AG10803 (cell line): ENCODE measurements around the gene PTPA.

ENCODE experiments used
- DNase-seq: peaks from one replicate; pipeline ENCODE4 v3.0.0; 2010; ENCODE audit warnings: low read depth
- H3K4me3 ChIP-seq: 2 replicates; pipeline ENCODE4 v1.5.1; 2011; ENCODE audit warnings: mild to moderate bottlenecking, low read length, control low read depth
- TF ChIP-seq, protein P1 (sequence below): conservative IDR thresholded peaks from 2 replicates; pipeline ENCODE4 v1.5.1; 2011; ENCODE audit warnings: mild to moderate bottlenecking, low read length, control low read depth, inconsistent platforms

The PTPA gene

DNA sequence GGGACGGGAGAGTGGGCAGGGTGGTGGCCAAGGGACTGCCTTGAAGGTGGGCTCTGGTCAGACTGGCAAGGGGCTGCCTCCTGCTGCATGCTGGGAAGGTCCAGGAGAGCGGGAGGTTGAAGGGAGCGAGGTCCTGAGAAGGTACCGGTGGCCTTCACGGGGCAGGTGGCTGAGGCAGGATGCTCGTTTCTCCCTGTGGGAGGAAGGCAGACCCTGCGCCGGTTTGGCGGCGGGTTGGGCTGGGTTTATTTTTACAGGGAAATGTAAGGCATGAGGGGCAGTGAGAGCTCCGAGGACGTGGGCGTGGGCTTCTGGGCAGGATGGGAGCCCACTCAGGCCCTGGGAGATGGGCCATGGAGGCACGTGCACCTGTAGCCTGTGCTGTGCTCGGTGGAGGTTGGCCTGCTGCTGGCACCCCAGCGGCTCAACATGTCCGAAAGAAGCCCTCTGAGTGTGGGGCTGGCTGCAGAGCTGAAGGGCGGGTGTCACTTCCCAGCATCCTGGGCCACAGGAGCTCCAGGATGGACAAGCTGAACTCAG is 39.5 kb downstream of the PTPA start:
- no peak overlapping the region for H3K4me3 ChIP-seq
- DNase-seq, result no peak
- TF ChIP-seq, protein P1, sequence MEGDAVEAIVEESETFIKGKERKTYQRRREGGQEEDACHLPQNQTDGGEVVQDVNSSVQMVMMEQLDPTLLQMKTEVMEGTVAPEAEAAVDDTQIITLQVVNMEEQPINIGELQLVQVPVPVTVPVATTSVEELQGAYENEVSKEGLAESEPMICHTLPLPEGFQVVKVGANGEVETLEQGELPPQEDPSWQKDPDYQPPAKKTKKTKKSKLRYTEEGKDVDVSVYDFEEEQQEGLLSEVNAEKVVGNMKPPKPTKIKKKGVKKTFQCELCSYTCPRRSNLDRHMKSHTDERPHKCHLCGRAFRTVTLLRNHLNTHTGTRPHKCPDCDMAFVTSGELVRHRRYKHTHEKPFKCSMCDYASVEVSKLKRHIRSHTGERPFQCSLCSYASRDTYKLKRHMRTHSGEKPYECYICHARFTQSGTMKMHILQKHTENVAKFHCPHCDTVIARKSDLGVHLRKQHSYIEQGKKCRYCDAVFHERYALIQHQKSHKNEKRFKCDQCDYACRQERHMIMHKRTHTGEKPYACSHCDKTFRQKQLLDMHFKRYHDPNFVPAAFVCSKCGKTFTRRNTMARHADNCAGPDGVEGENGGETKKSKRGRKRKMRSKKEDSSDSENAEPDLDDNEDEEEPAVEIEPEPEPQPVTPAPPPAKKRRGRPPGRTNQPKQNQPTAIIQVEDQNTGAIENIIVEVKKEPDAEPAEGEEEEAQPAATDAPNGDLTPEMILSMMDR, result no peak

DNA sequence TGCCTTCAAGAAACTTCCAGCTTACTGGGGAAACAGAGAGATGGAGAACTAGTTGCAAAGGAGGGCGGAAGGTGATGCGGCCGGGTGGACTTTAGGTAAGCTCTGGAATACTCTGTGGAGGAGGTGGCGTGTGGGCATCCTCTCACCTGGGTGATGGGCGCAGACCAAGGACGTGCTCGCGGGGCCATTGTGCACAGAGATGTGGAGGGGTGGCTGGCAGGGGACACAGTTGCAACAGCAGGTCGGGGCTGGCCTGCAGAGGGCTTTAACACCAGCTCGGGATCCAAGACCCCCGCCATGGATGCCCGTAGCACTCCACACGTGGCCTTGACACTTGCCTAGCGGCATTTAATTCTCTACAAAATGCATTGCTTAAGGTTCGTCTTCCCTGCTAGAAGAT is 40.3 kb downstream of the PTPA start:
- no peak overlapping the region for H3K4me3 ChIP-seq

DNA sequence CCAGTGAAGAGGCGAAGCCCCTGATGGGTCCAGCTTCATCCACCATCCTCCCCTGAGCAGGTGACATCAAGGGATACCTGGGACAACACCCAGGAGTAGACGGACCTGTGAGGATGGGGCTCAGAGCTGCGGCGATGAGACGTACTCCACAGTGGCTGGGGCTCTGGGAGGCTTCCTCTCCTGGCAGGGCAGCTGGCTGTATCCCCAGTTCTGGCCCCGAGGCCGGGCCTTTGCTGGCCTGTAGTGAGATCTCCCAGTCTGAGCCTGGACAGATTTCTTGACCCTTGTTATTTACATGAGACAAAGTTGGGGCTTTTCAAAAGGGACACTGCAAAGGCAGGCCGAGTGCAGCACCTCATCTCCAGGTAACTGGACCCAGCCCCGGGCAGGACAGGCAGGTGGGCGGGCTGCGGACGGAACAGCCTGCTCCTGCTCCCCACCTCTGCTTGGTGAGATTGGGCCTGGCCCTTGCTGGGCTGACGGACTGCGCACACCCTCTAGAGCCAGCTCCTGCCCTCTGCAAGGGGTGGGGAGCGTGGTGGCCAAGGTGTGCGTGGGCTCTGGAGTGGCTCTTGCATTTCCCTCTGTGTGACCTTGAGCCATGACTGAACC is 43.8 kb downstream of the PTPA start:
- no peak overlapping the region for H3K4me3 ChIP-seq
- DNase-seq, result no peak
- TF ChIP-seq, protein P1, result no peak

More for the DNA sequence above, 40.3 kb downstream of the PTPA start:
- no peak for DNase-seq
- TF ChIP-seq, protein P1, result no peak

DNA sequence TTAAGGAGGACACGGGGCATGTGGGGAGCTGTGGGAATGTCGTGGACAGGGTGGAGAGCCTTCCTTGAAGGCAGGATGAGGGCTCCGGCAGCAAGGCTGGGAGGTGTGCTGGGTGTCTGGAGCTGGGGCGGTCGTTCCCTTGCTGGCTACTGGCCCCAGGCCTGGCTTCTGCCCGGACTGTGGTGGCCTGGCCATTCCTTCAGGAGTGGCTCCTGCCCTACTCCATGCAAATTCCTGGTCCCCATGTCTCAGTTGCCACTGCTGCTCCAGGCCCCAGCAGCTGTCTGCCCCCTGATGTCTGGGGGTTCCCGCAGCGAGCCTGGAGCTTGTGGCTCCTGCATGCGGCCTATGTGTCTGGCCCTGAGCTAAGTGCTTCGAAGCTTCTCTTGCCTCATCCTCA is 44.9 kb downstream of the PTPA start:
- DNase-seq, result no peak

DNA sequence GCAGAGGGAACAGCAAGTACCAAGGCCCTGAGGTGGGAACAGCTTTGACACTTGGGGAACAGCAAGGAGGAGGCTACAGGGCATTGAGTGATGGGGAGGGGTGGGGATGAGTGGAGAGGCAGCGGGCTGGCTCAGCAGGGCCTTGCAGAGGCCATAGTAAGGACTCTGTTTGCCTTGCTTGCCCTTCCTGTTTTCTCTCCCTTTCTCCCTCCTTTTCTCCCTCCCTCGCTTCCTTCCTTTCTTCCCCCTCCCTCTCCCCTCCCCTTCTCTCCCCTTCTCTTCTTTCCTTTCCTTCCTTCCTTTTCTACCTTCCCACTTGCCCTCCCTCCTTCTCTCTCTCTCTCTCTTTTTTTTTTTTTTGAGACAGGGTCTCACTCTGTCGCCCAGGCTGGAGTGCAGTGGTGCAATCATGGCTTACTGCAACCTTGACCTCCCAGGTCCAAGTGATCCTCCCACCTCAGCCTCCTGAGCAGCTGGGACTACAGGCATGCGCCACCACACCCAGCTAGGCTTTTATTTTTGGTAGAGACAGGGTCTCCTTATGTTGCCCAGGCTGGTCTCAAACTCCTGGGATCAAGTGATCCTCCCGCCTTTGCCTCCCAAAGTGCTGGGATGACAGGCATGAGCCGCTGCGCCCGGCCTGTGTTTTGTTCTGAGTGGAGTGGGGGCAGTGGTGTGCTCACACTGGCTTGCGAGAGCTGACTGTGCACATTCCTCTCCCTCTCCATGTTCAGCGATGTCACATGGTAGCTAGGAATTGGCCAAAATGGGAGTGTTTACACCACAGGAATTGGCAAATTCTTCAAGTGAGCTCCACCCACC is 49.7 kb downstream of the PTPA start:
- TF ChIP-seq, protein P1, result no peak
- no peak overlapping the region for H3K4me3 ChIP-seq
- peak; percentile 76 for DNase-seq

More for the DNA sequence above, 44.9 kb downstream of the PTPA start:
- TF ChIP-seq, protein P1, result no peak
- no peak overlapping the region for H3K4me3 ChIP-seq

DNA sequence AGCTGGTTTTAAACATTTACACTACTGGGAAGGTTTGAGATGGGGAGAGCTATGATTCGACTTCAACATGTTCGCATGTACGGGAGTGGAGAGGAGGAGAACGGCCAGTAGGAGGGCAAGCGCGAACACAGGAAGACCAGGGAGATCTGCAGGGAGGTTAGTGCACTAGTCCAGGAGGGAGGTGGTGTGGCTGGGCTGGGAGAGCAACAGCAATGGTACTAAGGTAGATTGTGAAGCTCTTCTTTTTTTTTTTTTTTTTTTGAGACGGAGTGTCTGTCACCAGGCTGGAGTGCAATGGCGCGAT is 50.3 kb downstream of the PTPA start:
- no peak for DNase-seq
- TF ChIP-seq, protein P1, result no peak
- H3K4me3 ChIP-seq, result no peak overlapping the region
